ENCODE measurements around the gene DSCAM.

The DSCAM gene

DNA sequence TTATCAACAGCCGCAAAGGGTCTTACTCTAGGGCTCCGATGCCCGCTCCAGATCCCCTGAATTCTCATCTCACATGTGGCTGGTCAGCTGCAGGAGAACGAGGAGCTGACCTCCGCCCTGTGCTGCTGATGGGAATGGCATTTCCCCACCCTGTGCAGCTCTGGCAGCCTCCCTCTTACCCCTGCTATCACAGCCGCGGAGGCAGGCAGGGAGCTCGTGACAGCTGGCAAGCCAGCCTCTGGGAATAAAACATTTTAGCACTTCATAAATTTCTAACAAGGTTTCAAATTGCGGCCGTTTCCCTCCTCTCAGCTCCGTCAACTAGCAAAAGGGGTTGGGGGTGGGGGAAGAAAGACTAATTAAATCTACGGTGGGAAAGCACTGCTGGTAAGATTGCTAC is 81.1 kb downstream of the DSCAM start:
- no peak for DNase-seq

DNA sequence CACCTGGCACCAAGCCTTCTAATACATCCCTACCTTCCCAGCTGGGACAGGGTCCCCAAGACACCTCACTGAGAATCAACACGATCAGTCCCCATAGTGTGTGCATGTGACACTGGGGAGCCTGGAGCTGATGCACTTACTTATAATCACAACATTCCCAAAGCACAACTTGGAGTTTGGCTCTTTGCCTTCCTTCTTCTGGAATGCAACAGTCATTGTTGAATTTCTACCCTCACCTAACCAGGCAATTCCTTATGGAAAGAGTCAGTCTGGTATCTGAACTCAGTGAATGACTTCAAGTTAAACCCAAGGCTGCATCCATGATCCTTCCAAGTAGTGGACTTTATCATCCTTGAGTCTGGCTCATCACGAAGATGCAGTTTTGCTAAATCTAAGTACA is 86.1 kb downstream of the DSCAM start:
- DNase-seq: no peak

DNA sequence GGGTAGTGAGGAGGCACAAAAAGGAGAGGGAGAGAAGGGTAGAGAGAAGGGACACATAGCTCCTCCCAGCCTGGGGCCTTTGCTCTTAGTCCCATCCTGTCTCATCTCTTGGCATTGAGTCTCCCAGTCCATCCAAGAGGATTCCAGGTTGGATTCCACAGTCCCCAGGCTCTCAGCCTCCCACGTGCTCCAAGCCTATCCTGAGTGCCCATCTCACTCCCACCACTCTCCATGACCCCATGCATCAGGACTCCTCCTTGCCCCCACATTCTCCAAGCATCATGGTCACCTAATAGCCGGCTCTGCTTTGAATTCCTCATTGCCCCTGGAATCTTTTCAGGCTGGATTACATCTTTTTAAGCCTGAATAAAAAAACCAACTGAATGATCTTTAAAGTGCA is 87.9 kb downstream of the DSCAM start:
- DNase-seq: no peak

DNA sequence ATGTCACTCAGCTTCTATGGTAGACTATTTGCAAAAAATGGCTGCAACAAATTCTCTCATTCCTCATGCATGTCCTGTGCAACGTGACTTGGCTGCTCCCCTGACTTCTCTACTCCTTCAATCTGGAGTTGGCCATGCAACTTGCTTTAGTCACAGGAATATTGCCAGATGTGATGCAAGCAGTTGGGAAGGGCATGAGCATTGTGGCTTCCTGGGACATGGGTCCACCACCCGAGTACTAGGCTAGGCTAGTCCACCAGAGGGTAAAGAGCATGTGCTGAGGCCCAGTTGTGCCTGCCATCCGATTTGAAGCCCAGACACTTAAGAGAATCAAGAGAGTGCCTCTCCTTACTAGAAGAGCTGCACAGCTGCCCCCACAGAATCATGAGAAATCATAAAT is 89.6 kb downstream of the DSCAM start:
- no peak for DNase-seq

DNA sequence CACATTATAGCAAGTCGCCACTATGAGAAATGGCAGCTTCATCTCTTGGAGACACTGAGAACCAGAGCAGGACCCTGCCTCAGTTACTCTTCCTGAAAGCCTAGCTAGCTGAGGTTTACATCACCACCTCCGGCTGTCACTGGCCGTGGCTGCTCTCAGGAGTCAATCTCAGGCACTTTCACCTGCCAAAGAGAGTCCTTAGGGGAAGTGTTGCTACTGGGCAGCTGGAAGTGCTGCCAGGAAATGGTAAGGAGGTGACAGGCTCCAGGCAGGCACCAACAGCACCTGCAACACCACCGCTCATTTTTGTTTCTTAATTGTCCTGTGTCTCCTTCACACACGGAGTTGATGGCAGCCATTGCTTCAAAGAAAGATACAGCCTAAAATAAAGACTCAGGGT is 92.5 kb downstream of the DSCAM start:
- DNase-seq: no peak

DNA sequence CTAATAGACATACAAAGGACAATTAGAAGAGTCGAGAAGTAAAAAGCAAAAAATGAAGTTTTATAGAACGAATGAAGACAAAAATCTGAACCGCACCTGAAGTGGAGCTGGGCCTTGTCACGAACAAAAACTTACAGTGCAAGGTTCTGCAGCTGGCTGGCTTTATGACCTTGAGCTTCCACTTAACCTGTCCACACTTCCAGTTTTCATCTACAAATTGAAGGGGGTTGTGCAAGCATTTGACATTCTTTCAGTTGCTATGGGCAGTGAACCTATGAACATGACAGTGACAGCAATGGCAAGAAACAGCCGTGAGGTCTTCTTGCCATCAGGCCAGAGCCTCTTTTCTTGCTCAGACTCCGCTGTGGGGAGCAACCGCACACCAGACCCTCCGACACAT is 93.2 kb downstream of the DSCAM start:
- DNase-seq: no peak

DNA sequence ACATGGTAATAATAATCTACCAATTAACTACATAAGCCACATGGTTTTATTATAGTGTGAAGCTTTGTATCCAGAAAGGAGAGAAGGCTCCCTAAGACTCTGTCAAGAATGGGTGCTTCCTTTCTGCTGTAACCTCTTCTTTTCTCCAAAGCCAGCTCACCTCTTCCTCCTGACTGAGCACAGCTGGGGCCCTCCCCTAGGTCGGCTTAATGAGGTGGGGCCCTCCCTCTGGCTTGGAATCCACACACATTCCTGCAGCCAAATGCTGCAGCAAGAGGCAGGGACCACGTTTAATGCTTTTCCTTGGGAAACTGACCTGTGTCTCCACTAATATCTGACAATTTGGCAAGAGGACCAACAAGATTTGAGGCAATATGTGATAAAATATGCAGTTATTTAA is 94.8 kb downstream of the DSCAM start:
- DNase-seq: no peak

DNA sequence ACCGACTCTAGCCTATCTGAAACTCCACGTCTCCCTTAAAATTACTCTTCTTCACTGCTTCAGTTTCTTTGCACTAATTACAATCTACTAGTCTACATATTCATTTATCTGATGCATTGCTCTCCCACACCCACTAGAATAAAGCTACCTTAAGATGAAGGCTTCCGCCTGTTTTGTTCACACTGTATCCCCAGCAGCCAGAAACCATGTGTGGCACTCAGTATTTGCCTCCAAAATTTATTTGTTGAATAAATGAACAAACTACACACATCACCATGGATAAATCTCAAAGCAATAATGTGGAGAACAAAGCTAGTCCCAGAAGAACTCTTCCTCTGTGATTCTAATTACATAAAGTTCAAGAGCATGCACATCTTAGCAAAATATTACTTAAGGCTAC is 95.7 kb downstream of the DSCAM start:
- no peak for DNase-seq

DNA sequence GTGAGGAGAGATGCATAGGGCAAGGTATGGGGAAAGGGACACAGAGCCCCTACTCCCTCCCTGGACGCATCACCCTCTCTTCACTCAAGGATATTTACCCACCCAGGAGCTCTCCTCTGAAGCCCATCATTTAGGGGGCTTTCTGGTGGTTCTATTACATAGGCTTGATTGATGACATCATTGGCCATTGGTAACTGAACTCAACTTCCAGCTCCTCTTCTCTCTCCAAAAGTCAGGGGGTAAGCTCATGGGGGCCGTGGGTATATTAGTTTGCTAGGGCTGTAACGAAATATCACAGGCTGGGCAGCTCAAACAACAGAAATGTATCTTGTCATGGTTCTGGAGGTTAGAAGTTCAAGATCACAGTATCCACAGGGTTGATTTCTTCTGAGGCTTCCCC is 110.8 kb downstream of the DSCAM start:
- no peak for DNase-seq

DNA sequence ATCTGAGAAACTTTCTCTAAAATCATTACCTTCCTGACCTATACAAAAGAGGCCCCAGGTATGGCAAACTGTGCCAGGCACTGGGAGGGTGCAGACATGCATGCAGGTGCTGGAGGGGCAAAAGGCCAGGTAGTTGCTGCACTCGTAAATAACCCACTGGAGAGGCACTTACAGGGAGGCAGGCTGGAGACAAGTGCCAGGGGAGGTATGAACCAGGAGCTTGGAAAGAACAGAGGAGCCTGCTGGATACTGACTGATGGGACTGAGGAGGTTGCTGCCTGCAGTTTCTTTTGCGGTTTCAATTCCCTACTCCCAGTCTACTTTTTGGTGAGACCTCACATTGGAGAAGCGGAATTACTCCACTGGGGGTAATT is 113.9 kb downstream of the DSCAM start:
- DNase-seq: no peak

DNA sequence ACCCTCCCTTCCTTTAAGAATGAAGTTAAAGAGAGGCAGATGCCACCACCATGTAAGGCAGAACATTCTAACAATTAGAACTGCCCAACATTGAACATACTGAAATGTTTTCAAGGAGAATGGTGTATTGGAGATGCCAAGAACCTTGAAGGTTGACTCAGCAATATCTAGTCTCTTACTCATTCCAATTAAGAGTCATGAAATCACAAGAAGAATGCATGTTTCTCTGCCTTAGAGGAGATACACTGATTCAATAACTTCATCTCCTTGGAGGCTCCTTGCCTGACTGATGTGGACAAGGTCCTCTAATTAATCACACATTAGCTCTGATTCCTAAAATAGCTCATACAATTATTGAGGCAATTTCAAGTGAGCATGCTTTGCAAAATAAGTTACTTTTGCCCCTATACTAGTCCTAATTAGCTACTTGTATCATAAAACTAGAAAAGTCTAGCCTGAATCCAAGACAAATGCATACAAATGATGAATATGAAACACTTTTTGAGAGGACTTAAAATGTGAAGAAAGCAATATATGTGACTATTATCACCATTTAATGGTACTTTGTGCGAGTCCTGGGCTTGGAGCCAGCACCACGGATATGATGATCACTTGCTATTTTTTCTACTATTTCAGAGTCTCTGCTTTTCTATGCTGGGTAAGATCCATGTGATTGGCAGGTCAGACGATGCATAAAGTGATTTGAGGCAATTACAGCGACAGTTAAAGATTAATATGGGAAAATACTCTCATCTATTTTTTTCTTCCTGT is 114.5 kb downstream of the DSCAM start:
- DNase-seq: no peak

DNA sequence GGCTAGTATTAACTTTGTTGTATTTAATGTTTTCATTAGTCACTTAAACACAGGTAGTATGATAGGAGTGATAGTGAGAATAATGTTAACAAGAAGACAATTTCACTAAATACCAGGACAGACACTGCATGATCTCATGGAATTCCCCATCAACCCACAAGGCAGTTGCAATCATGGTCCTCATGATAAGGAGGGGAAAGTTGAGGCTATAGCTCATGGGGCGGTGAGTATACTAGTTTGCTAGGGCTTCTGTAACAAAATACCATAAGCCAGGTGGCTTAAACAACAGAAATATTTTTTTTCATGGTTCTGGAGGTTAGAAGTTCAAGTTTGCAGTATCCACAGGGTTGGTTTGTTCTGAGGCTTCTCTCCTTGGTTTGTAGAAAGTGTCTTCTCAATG is 115.8 kb downstream of the DSCAM start:
- no peak for DNase-seq

DNA sequence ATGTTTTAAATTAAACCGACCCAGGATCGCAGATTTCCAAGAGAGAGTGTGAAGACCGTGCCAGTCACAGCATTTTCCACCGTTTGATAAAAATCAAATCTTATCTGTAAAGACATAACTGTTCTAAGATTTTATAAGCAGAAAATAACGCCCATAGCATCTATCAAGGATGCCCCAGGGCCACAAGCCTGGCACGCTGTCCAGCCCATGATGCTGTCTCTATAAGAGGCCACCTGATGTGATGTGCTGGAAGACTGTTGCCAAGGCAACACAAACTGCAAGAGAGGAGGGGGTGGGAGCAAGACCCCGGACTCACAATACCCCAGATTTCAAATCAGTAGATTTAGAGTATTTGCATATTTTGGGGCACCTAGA is 116.5 kb downstream of the DSCAM start:
- DNase-seq: no peak

DNA sequence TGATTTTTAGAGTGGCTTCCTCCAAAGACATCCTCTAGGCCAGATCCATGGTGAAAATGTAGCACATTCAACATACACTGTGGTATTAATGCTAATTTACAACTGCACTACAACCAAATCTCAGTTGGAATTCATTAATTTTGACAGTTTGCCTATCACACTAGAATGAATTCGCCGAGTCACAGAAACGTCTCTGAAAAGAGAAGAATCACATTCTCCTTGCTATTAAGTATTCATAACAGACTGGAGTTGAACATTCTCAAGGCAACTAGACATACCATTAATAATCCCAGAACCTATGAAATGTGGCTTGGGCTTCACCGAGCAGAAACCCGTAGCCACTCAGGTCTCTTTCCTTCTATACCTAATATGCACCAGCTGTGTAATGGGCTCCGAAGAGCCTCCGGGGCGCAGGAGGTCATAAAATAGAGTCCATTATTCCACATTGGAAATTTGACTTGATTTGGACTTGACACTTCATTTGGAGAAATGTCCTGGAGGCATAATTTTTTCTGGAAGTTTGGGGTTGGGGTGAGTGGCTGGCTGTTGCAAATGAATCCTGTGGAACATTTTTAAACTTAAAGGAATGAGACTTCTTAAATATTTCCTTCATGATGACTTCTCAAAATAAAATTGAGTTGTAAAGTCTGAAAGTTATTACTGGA is 117.1 kb downstream of the DSCAM start:
- DNase-seq: no peak

DNA sequence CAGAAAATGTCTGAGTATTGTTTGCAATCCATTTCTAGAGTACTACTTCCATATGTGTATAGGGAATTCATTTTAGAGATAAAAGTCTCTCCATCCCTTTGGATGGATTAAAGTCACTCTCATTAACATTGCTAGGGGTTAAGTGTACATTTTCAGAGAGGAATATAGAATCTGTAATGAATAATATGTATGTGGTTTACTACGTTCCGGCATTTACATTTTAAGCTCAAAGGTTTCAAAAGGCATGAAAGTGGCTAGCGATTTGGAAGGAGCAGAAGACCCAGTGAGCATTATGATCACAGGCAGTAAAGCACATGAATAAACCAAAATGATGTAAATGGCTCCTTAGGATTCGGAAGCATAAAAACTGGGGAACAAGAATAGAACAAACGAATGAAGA is 123.0 kb downstream of the DSCAM start:
- no peak for DNase-seq

DNA sequence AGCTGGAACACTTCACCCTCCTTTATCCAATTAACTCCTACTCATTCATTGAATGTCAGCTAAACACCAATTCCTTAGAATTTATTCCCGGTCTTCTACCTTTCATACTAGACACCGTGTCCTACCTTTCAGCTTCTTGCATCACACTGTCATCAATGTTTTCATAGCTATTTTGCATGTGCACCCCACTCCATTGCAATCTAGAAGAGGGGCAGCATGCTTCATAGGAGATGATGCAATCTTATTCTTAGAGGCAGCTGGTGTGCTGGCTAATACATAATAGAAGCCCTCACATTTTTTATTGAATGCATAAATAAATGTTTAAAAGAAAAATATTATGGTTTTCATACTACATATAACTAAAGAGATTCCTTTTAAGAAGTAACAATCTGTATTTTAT is 123.6 kb downstream of the DSCAM start:
- DNase-seq: no peak

DNA sequence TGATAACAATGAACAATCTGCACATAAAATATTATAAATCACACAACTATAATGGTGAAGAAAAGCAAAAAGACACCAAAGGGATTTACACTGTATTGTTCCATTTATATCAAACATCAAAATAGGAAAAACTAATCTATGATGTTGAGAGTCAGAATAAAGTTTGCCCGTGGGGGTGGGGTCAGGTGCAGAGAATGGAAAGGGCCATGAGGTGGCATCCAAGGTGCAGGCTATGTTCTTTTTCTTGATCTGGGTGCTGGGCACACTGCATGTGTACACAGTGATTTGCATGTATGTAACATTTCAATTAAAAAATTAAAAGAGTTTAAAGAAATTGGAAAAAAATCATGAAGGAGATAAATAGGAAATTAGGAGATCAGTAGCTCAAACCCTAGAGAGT is 127.3 kb downstream of the DSCAM start:
- DNase-seq: no peak

DNA sequence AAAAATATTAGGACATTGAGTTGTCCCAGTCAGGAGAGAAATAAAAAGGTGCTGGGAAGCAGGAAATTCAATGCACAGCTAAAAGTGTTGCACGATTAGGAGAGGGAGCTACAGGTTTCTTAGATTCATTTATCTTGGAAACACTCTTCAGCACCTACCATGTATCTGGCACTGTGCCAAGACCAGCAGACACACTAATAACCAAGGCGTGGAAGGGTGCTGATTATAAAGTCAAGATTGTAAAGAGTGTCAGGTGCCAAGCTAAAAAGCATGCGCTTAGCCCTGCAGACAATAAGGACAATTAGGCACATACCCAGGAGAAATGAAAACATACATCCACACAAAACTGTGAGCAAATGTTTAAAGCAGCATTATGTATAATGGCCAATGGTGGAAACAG is 129.9 kb downstream of the DSCAM start:
- DNase-seq: no peak

DNA sequence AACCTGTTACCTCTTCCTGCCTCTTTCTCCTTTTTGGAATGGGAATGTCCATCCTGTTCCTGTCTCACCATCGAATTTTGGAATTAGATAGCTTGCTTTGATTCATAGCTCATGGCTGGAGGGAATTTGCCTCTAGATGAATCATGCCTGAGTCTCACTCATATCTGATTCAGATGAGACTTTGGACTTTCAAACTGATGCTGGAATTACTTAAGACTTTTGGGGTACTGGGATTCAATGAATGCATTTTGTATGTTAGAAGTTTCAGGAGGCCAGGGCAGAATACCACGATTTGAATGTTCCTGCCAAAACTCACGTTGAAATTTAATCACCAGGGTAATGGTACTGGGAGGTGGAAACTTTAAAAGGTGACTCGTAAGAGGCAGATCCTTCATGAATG is 132.4 kb downstream of the DSCAM start:
- DNase-seq: no peak

DNA sequence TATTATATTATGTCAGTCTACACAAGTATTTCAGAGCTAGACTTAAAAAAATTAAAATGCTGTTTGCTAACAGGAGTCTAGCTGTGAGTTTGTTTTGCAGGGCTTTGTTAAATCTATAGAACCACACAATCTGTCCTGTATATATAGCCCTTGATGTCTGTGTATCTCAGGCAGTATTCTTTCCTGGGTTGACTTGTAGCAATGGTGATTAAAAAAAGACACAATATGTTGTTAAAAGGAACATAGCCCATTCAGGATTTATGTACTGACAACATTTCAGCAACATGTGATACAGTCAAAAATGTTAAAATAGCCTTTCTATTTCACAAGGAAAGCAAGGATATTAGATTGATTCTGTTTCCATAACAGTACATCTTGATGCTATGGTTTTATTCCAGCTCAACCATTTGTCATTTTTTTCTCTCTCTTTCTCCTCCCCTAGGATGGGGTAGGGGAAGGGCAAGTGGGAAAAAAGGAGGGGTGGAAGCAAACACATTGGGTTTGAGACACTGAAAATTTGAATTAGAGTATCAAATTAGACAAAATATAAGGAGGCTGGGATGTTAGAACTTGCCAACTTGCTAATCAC is 139.2 kb downstream of the DSCAM start:
- DNase-seq: no peak

DNA sequence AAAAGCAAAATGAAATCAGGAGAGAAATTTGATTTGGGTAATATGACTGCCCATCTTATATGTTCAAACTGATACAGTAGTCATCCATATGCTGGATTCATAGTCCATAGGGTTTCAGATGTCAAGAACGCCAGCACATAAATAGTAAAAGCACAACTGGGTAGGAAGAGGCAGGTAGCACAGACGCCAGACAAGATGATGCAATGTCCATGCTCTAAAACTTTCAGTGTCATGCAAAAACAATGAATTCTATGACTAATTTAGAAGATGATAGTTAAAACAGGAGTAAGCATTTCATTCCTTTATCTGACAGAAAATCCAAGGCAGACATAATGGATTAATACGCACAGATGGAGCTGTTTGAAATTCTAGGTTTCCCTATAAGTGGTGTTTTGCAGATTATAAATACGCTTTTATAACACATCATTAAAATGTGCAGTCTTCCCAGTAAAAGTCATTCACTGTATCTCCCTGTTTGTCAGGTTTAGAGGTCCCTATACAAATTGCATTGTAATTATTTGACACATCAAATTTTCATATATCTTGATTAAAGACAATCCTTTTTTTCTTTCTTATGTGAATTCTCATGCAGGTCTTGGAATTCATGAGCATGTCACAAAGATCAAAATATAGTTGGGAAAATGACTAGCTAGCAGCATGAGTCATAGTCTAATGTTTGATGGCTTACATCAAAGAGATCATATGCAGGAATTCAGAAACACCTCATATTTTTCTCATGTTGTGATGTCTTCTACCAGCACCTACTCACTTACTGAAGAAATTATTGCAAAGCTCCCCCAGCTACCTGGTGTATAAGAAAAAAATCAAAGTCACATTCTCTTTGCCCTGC is 139.9 kb downstream of the DSCAM start:
- DNase-seq: no peak

DNA sequence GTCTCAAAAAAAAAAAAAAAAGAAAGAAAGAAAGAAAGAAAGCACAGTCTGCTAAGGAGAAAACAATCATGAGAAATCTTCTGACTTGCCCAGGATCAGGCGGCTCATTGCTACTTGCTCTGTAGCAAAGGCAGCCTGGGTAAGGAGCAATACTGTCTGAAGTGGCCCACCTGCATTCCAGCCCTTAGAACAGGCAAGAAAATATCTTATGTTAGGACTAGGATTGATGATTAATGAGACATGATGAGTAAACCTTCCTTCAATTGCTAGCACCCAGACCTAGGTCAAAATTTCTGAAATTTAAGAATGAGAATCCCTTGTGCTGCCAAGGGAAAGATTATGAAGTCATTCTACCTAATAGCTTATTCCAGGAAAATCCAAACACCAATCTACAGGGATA is 140.8 kb downstream of the DSCAM start:
- DNase-seq: no peak

DNA sequence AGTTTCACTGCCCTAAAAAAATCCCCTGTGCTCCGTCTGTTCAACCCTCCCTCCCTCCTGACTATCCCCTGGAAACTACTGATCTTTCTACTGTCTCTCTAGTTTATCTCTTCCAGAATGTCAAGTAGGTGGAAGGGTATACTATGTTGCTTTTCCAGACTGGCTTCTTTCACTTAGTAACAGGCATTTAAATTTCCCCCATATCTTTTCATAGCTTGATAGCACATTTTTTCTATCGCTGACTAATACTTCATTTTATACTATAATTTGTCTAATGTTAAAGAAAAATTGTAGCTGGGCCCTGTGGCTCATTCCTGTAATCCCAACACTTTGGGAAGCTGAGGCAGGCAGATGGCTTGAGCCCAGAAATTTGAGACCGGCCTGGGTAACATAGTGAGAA is 142.8 kb downstream of the DSCAM start:
- DNase-seq: no peak

DNA sequence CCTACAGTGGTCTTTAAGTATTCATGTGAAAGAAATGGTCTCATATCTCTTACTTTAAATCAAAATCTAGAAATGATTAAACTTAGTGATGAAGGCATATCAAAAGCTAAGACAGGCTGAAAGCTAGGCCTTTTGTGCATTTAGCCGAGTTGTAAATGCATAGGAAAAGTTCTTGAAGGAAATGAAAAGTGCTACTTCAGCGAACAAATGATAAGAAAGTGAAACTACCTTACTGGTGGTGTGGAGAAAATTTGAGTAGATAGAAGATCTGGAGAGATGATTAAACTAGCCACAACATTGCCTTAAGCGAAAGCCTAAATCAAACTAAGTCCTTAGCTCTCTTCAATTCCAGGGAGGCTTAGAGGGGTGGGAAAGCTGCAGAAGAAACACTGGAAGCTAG is 147.6 kb downstream of the DSCAM start:
- DNase-seq: no peak
